Stimulated activated naive CD4-positive, alpha-beta T cell treated with Interleukin-2 at 50 U/mL for 16 hours (primary cell): ENCODE measurements around the gene AFM.

Experiments
- DNase-seq: peaks from one replicate; lab custom pipeline; 2025; lab: John Stamatoyannopoulos, UW

The AFM gene

DNA sequence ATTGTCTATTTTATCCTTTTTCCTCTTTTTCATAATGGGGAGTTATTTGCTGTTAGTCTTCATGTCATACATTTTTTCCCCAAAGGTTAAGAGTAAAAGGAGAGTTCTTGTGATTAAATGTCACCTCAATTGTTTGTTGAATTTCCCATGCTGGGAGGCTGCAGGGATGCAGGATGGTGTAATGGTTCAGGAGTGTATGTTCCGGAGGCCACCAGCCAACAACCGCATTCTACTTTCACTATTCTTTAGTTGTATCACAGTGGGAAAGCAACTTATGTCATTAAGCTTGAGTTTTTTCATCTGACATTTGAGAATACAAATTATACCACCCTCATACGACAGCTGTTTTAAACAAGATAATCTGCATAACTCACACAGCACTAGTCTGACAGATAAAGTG is 30.1 kb upstream of the AFM start:
- no peak for DNase-seq

DNA sequence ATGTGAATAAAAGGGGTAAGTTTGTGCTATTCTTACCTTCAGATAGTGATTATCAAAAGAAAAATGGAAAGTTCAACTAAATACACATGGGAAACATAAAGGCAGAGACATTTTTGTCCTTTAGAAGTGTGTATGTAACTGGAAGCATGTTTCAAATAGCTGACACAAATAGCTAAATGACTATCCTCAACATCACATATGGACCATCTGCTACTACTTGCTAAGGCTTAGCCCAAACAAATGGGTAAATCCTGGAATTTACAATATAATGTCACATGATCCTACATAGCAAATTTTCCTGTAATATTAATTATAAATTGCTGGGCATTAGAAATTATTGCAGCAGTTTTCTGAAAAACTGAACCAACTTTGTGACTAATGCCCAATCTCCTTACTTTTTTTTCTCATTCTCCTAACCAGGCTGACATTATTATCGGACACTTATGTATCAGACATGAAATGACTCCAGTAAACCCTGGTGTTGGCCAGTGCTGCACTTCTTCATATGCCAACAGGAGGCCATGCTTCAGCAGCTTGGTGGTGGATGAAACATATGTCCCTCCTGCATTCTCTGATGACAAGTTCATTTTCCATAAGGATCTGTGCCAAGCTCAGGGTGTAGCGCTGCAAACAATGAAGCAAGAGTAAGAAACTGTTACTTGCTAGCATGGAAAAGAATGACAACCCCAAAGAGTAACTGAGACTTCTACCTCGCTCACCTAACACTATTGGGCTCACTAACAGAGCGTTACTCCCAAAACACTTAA is 29.4 kb upstream of the AFM start:
- DNase-seq, result no peak

DNA sequence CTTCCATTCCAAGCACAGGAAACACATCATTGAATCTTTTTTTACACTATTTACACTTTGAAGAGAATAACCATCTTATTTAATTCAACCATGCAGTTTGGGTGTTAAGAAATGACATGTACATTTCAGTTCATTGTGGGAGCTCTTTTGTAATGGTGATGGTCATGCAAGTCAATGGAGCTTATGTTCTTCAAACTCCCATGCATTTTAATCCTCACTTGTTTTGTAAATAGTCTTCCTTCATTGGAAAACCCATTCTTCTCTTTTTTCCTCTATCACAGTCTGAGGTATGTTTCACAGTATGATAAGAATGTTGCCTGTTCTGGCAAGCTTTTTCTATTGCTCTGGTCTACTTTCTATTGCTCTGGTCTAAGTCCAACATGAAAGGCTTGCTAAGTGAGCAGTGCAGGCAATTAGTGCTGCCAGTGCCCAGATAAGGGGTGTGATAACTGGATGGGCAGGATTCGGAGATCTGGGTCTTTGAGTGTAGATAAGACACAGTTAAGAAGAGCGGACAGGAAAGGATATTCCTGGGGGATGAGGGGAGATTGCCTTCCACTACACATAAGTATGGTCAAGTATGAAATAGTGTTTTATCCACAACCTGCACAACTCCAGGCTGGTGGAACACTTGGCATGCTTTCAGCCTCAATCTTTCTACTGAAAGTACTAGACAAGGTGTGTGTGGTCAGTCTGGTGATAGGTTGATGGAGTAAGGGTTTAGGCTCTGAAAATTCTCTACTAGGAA is 28.4 kb upstream of the AFM start:
- no peak for DNase-seq

DNA sequence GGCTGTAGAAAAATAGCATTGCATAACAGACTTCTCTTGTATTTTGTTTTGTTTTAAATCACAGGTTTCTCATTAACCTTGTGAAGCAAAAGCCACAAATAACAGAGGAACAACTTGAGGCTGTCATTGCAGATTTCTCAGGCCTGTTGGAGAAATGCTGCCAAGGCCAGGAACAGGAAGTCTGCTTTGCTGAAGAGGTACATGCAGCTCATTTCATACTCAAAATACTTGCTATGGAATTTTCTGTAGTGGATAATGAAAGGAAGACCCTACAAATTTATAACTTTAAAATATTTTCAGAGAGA is 27.9 kb upstream of the AFM start:
- no peak for DNase-seq

DNA sequence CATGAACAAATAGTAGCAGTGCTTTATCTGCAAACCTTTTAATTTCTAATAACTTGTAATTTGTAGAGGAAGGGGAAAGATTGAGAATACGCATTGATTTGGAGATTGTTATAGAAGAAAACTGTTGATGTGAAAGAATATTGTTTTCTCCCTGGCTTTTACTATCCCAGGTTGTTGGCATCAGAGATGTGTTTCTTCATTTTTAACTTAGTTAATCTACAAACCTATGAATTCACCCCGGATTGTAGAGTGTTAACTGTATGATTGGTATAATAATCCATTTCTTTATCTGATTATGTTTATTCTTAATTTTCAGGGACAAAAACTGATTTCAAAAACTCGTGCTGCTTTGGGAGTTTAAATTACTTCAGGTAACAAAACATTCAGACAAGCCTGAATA is 26.6 kb upstream of the AFM start:
- DNase-seq, result no peak

DNA sequence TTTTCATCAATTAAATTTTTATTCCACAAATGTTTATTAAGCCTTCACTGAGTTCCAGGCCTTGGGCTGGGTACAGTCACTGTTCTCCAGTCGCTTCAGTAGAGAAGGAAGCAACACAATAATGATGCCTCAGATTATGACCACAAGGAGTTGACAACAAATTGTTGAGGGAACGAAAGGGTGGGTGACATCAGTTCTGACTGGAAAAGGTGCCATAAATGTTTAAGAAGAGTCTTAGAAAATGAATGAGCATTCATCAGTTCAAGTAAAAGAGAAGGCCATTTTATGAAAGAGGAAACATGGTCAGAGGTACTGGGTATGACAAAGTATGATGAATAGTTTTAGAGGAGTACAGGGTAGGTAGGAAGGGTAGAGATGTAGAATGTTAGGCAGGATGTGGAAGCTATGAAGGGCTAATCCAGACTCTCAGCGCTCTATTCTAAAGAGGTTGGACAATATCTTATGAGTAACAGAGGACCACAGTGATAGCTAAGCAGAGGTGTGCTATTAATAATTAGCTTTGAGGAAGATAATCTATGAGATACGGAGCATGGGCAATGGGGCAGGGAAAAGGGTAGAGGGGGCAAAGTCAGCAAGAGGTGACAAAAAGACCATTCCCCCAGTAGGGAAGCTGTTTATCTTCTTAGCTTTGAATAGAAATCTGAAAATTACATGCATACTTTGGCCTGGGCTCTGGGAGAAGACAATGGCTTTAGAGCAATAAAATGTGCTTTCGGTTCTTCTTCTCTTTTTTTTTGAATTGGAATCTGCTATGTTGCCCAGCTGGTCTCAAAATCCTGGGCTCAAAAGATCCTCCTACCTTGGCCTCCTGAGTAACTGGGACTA is 25.1 kb upstream of the AFM start:
- no peak for DNase-seq

DNA sequence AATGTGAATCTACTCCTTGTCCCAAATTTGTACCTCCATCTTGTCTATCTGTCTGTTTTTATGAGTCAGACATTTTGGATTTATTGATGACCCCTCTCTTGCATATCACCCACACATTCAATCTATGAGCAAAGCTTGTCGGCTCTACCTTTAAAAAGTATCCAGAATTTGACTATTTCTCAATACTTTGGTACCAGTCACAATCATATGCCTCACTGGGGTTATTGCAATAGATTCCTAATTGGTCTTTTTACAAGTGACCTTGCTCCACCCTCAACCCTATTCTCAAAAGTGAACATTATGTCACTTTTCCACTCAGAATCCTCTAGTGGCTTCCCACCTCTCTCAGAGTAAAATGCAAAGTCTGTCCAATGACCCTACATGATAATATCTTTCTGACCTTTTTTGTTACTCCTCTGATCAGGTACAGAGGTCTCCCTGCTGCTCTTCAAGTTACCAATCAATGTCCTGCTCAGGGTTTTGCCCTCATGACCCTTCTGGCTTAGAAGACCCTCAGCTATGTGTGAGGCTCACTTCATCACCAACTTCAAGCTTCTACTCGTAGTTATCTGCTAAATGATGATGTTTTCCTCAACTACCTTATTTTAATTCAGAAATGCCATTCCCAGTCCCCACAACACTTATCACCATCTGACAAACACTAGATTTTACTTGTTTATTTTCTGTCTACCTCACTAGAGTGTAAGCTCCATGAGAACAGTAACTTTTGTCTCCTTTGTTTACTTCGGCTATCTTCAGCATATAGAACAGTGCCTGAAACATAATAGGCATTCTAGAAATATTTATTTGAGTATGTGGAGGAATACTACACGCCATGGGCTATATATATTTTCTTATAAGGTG is 23.1 kb upstream of the AFM start:
- DNase-seq, result no peak

DNA sequence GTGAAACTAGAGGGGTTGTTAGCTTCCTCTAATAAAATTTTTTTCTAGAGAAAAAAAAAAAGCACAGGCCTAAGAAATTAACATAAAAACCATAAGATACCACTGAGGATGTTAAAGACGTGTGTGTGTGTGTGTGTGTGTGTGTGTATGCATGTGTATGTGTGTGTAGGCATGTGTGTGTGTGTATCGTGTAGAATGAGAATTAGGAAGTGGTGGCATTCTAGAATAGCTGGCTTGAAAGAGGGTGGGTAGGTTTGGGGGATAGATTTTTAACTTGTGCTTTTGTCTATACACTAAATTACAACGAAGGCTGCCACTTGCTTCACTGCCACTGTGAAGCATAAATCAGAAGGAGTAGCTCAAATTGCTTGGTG is 22.5 kb upstream of the AFM start:
- DNase-seq, result no peak

DNA sequence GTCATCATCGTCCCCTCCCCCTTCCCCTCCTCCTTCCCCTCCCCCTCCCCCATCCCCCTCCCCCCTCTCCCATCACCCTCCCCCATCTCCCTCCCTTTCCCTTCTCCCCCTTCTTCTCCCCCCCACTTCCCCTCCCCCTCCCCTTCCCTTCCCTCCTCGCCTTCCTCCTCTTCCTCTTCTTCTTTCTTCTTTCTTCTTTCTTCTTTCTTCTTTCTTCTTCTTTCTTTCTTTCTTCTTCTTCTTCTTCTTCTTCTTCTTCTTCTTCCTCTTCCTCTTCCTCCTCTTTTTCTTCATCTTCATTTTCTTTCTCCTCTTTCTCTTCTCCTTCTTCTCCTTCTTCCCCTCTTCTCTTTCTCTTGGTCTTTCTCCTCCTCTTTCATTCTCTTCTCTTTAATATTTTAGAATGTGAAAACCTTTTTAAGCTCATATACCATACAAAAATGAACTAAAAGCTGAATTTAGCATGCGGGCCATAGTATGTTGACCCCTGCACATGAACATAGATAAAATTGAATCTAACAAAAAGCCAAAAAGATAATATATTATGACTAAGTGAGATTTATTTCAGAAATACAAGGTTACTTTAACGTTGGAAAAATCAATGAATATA is 20.5 kb upstream of the AFM start:
- no peak for DNase-seq

DNA sequence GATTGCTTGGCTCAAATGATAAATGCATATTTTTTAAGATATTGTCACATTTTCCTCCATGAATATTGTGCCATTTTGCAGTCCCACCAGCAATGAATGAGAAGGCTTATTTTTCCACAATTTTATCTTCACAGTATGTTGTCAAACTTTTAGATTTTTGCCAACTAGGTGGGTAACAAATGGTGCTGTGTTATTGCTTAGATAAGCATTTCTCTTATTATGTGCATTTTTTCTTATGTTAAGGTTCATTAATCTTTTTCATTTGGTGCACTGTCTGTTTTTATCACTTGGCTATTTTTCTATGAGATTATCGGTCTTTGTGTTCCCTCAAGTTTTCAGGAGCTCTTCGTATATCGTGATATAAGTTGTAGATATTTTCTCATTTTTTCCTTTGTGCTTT is 13.4 kb upstream of the AFM start:
- no peak for DNase-seq

DNA sequence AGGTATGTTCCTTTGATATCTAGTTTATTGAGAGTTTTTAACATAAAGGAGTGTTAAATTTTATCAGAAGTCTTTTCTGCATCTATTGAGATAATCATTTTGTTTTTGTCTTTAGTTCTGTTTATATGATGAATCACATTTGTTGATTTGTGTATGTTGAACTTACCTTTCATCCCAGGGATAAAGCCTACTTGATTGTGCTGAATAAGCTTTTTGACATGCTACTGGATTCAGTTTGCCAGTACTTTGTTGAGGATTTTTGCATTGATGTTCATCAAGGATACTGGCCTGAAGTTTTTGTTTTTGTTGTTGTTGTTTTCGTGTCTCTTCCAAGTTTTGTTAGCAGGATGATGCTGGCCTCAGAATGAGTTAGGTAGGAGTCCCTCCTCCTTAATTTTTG is 10.8 kb upstream of the AFM start:
- no peak for DNase-seq

DNA sequence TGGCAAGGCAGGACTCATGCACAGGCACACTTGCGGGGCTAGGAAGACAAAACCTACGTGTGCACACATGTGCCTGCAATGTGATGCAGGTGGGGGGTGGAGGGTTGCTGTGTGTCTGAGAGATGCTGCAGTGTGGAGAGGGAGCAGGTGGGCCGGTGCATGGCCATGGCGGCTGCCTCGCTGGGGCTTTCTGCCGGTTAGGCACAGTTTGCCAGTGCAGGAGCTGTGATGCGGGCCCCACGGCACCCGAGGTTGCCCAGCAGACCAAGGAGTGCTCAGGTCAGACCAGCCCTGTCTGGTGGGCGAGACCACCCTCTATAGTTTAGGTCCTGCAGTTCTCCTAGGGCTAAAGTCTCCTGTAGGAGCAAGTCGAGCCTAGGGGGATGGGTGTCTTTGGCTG is 4.4 kb upstream of the AFM start:
- no peak for DNase-seq

DNA sequence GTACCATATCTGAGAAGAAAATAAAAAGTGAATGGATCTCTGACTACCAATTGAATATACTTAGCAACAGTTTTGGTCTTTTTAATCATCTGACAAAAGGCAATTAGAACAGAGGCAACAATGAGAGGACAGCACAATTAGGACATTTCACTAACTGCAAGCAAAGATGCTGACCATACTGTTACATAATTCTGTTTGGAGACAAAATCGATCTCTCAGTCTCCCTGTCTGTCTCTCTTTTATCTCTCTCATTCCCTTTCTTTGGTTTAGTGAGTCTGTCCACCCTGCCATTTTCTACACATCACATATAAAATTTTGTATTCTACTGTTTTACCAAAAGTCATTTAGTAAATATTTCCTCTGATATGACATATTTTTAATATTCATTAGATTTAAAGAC is 2.2 kb upstream of the AFM start:
- DNase-seq, result no peak

DNA sequence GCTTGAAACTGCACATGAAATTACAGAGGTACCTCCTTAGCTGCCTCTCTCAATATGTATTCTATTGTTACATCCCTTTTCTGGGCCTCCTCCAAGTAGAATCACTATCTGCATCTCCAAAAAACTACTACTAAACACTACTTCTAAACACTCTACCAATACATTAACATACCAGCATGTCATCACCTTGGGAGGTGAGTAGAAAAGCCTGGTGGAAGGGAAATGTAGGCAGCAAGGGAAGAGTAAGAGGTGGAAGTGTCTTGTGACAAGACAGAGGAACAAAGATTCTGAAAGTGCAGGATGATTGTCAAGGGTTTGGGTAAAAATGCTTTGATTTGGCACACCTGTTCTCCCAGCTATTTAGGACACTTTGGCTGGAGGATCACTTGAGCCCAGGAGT is 3.5 kb downstream of the AFM start:
- no peak for DNase-seq

DNA sequence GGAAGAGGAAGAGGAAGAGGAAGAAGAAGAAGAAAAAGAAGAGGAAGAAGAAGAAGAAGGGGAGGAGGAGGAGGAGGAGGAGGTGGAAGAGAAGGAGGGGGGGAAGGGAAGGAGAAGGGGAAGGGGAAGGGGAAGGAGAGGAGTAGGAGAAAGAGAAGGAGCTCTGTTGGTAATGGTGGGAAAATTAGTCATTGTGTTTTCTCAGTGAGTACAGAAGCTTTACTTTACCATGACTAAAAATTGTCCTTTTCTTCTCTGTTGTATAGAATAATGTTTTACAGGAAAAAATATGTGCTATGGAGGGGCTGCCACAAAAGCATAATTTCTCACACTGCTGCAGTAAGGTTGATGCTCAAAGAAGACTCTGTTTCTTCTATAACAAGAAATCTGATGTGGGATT is 4.1 kb downstream of the AFM start:
- no peak for DNase-seq

DNA sequence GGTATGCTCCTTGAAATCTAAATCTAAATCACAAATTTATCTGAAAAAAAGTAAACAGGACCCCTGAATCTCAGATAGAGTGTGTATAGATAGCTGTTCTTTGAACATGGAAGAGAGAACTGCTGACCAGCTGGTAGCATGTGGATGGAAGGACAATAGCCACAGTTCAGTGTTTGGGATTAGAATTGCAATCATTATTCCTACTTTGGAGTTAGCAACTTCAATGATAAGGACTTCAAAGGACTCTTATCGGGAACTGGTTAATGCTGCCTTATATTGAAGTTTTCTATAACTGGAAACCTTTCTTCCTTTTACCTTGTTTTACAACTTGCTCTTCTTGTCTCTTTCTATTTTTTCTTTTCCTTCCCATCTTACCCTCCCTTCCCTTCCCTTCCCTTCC is 5.0 kb downstream of the AFM start:
- no peak for DNase-seq

DNA sequence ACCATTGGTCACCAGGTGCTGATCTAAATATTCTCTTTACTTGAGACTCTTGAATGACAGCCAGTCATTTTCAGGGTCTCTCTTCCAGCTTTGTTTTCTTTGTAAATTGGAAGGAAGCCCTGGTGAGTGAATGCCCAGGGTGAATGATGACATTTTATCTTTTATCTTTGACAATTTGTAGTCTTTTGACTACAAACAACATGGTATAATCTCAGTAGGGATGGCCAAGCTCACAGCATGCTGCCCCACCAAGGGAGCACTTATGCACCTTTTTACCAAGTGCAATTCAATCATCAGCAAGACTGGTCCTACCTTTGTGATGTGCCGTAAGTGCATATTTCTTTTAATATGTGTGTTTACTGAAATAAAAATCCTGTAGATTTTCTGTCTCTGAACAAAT is 5.7 kb downstream of the AFM start:
- no peak for DNase-seq

DNA sequence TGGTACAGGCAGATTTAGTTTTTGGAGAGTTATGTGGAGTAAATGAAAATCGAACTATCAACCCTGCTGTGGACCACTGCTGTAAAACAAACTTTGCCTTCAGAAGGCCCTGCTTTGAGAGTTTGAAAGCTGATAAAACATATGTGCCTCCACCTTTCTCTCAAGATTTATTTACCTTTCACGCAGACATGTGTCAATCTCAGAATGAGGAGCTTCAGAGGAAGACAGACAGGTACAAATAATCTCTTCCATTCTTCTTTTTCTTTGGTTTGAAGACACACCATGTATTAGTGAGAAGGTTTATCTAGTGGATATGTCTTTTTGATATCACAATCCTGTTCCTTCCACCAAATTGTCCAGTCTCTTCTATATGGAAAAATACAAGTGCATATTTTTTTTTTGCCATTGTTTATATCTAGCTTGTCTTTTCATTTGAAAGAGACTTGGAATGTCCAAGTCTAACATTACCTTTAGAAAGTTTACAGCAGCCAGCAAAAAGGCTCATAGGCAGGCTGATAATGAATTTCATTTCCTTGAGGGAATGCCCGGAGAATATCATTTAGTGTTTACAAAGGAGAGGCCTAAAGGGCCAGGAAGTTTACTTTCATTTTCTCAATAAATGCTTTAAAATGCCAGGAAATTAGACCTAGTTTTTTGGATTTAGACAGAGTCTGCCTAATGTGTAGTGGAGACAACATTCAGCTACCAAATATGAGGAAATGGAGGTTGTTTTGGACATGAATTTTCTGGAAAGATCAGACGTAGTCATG is 18.6 kb downstream of the AFM start:
- no peak for DNase-seq

DNA sequence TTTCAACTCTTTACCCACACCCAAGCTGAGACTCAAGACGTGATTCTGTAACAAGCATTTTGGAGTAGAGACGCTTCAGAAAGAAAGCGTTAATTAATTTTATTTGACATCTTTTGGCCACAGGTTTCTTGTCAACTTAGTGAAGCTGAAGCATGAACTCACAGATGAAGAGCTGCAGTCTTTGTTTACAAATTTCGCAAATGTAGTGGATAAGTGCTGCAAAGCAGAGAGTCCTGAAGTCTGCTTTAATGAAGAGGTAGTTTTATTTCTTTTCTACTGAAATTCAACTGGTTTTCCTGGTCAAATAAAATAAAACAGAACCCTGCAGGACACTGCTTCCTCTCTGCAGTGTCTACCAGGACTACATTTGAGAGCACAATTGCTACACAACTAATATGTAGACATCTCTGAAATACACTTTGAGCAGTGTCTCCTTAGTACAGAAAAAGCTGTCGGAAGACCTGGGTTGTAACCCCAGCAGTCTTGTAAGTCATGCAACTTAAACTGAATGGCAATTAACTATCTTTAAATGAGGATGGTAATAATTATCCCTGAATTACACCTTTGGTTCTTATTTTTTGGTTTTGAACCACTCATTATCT is 20.2 kb downstream of the AFM start:
- DNase-seq, result no peak

DNA sequence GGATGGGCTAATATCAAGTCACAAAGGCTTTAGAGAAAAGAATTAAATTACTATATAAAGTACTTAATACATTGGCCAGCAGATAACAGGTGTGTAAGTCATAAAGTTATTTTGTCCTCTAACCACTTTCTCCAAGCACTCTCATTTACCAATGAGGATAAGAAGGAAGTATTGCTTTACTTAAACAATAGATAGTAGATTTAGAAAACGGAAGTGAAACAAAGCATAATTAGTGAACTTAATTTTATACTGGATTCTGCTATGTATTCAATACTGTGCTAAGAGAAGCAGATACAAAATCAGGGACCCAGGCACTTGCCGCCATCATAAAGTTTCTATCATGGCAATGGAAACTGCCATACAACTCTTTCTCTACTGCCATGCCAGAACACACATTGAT is 24.0 kb downstream of the AFM start:
- no peak for DNase-seq

DNA sequence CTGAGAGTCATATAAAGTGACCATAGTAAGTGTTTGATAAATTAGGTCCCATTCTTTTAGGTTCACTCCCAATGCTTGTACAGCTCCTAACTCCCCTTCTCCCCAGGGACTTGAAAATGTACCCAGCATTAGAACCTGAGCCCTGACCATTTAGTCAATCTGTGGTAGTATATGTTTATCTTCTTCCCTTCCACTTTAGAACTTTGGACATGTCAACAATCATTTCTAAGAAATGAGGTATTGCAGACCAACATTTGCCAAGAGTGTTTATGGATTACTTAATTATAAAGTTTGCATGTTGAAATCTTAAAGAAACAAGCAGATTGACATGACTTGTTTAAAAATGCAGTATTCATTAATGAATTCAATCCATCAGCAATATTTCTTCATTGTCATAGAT is 26.0 kb downstream of the AFM start:
- no peak for DNase-seq
